HL-60 (cell line): ENCODE data around the gene MYL7.

ENCODE experiments used
- DNase-seq, 2 experiments: peaks; one replicate each; pipeline ENCODE4 v3.0.0-alpha.2; 2010 to 2020; ENCODE audit warnings: low read depth in 1 of 2, low spot score in 1 of 2
- H3K27ac ChIP-seq: fragments of 250-450 bp; sonication (Bioruptor Pico); replicated peaks from 2 replicates; pipeline ENCODE4 v1.5.1; 2020; ENCODE audit warnings: mild to moderate bottlenecking, moderate library complexity
- H3K27me3 ChIP-seq: fragments of 250-450 bp; sonication (Bioruptor Pico); 2 replicates; pipeline ENCODE4 v1.5.1; 2021; ENCODE audit warnings: mild to moderate bottlenecking, moderate library complexity; ENCODE audit not compliant: insufficient read depth, poor library complexity, severe bottlenecking
- H3K4me3 ChIP-seq: replicated peaks from 2 replicates; pipeline ENCODE4 v1.5.1; 2011; ENCODE audit warnings: mild to moderate bottlenecking, control low read depth, low read length; ENCODE audit not compliant: insufficient read depth
- CTCF ChIP-seq: IDR thresholded peaks from one replicate; pipeline ENCODE4 v1.5.1; 2011; ENCODE audit warnings: low read length, control low read depth, inconsistent platforms; ENCODE audit not compliant: insufficient read depth
- GABPA ChIP-seq: IDR thresholded peaks from 2 replicates; pipeline ENCODE4 v1.6.1; 2012; ENCODE audit warnings: low read depth
- POLR2AphosphoS5 ChIP-seq: IDR thresholded peaks from 2 replicates; pipeline ENCODE4 v1.6.1; 2012; ENCODE audit warnings: low read depth
- SPI1 ChIP-seq: IDR thresholded peaks from 2 replicates; pipeline ENCODE4 v1.6.1; 2012; ENCODE audit warnings: low read depth, mild to moderate bottlenecking, borderline replicate concordance
- TF ChIP-seq, protein P1 (sequence below): IDR thresholded peaks from 2 replicates; pipeline ENCODE4 v1.6.1; 2012; ENCODE audit warnings: low read depth; ENCODE audit not compliant: insufficient replicate concordance

Gene MYL7

DNA sequence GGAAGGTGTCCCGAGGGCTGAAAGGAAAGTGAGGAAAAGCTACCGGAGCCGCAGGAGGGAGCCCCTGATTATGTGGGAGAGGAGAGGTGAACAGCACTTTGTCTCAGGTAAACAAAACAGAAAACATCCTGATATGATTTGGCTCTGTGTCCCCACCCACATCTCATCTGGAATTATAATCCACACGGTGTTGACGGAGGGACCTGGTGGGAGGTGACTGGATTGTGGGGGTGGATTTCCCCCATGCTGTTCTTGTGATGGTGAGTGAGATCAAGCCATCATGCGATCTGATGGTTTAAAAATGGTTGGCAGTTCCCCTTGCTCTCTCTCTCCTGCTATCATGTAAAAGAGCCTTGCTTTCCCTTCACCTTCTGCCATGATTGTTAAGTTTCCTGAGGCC lies 20.7 kb downstream of the MYL7 start:
- no peak for DNase-seq
- TF ChIP-seq GABPA (no peak), SPI1 (no peak), CTCF (no peak), POLR2AphosphoS5 (no peak)
- TF ChIP-seq, protein P1, sequence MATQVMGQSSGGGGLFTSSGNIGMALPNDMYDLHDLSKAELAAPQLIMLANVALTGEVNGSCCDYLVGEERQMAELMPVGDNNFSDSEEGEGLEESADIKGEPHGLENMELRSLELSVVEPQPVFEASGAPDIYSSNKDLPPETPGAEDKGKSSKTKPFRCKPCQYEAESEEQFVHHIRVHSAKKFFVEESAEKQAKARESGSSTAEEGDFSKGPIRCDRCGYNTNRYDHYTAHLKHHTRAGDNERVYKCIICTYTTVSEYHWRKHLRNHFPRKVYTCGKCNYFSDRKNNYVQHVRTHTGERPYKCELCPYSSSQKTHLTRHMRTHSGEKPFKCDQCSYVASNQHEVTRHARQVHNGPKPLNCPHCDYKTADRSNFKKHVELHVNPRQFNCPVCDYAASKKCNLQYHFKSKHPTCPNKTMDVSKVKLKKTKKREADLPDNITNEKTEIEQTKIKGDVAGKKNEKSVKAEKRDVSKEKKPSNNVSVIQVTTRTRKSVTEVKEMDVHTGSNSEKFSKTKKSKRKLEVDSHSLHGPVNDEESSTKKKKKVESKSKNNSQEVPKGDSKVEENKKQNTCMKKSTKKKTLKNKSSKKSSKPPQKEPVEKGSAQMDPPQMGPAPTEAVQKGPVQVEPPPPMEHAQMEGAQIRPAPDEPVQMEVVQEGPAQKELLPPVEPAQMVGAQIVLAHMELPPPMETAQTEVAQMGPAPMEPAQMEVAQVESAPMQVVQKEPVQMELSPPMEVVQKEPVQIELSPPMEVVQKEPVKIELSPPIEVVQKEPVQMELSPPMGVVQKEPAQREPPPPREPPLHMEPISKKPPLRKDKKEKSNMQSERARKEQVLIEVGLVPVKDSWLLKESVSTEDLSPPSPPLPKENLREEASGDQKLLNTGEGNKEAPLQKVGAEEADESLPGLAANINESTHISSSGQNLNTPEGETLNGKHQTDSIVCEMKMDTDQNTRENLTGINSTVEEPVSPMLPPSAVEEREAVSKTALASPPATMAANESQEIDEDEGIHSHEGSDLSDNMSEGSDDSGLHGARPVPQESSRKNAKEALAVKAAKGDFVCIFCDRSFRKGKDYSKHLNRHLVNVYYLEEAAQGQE: no peak
- Histone ChIP-seq H3K27ac (no peak overlapping the region), H3K4me3 (no peak overlapping the region), H3K27me3 (no peaks in the 10 kb centered on the region)

DNA sequence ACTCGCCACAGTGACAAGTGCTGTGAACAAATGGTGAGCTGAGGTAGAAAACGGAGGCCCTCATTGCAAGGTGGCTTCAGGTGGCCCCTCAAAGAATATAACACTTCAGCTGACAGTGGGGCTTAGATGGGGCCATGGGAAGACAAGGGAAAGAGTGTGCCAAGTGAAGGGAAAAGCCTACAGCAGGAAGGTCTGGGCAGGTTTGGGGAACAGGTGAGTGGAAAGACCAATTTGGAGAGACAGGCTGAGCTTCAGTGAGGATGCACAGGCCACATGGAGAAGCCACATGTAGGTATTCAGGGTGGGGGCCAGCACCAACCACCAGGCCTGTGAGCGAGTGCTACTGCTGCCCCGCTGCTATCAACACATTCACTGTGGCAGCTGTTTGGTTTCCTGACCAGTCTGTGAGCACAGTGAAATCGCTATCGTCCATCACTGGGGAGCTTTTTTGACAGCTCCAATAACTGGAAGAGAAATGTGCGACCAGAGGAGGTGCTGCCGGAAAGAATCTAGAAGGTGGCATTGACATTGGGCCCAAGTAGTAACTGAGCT lies 21.2 kb downstream of the MYL7 start:
- no peak for DNase-seq
- H3K4me3 ChIP-seq: no peak overlapping the region
- H3K27me3 ChIP-seq: no peaks in the 10 kb centered on the region
- no peak overlapping the region for H3K27ac ChIP-seq
- TF ChIP-seq CTCF: no peak

- no peak for DNase-seq
- H3K27ac ChIP-seq: no peak overlapping the region
- no peak for TF ChIP-seq GABPA
- no peak overlapping the region for H3K4me3 ChIP-seq
- no peaks in the 10 kb centered on the region for H3K27me3 ChIP-seq
These were observed 23.2 kb downstream of the MYL7 start for GRCh38 chr7:44117801-44118429.

GRCh38 chr7:44116789-44117666 lies 24.1 kb downstream of the MYL7 start:
- no peaks in the 10 kb centered on the region for H3K27me3 ChIP-seq
- no peak for TF ChIP-seq GABPA
- TF ChIP-seq SPI1: no peak
- TF ChIP-seq, protein P1: no peak
- TF ChIP-seq POLR2AphosphoS5: no peak
- no peak for TF ChIP-seq CTCF
- no peak overlapping the region for H3K4me3 ChIP-seq
- DNase-seq: no peak
- H3K27ac ChIP-seq: no peak overlapping the region
